Left ventricle myocardium inferior (tissue), 1 donor: Measurements from ENCODE around the gene LNP1. TPM values are rescaled to one million over a fixed set of nuclear protein-coding genes. Genes with fewer than 3 reads are reported as not detected.

Experiments used
- DNase-seq: peaks from one replicate; pipeline ENCODE4 v3.0.0-alpha.2; 2020
- H3K27ac ChIP-seq: fragments of 200-600 bp; replicated peaks from 2 replicates; pipeline ENCODE4 v1.8.0; 2021
- H3K27me3 ChIP-seq: fragments of 200-600 bp; 2 replicates; pipeline ENCODE4 v1.8.0; 2021; ENCODE audit warnings: low read depth
- H3K36me3 ChIP-seq: fragments of 200-600 bp; 2 replicates; pipeline ENCODE4 v1.8.0; 2021
- H3K4me1 ChIP-seq: fragments of 200-600 bp; 2 replicates; pipeline ENCODE4 v1.8.0; 2021
- H3K4me3 ChIP-seq: fragments of 200-600 bp; 2 replicates; pipeline ENCODE4 v1.8.0; 2021; ENCODE audit warnings: mild to moderate bottlenecking, moderate library complexity
- H3K9me3 ChIP-seq: fragments of 200-600 bp; replicated peaks from 2 replicates; pipeline ENCODE4 v1.8.0; 2021
- intact Hi-C: fragments of 100-400 bp; cut with micrococcal nuclease; formaldehyde crosslinking; loops from one replicate; pipeline ENCODE4 v1.11.0; 2022
- total RNA-seq: library from RNA; stranded (reverse); fragmentation: NEBNext Ultra II Directional; extraction: Animal tissue kit (Norgen Biotek cat#: 25700); gene quantifications from one replicate; pipeline ENCODE4 v1.2.1, GENCODE V29; 2021
- TF ChIP-seq, protein P1 (sequence below): fragments of 200-600 bp; IDR thresholded peaks from 2 replicates; pipeline ENCODE4 v1.8.0; 2021; ENCODE audit warnings: antibody characterized with exemption, mild to moderate bottlenecking, borderline replicate concordance
- donor health status: DM: no; HTN: yes; CAD: no; lungs with severe emphysema.

The LNP1 gene
- total RNA-seq, 1 donor from 2014 or later: 4.2 TPM

- H3K27ac ChIP-seq: no peak overlapping the region
- DNase-seq: no peak
- no peaks in the 10 kb centered on the region for H3K4me1 ChIP-seq
- H3K4me3 ChIP-seq: no peak overlapping the region
- peaks cover 14% of the 10 kb centered on the region for H3K9me3 ChIP-seq
- TF ChIP-seq, protein P1, sequence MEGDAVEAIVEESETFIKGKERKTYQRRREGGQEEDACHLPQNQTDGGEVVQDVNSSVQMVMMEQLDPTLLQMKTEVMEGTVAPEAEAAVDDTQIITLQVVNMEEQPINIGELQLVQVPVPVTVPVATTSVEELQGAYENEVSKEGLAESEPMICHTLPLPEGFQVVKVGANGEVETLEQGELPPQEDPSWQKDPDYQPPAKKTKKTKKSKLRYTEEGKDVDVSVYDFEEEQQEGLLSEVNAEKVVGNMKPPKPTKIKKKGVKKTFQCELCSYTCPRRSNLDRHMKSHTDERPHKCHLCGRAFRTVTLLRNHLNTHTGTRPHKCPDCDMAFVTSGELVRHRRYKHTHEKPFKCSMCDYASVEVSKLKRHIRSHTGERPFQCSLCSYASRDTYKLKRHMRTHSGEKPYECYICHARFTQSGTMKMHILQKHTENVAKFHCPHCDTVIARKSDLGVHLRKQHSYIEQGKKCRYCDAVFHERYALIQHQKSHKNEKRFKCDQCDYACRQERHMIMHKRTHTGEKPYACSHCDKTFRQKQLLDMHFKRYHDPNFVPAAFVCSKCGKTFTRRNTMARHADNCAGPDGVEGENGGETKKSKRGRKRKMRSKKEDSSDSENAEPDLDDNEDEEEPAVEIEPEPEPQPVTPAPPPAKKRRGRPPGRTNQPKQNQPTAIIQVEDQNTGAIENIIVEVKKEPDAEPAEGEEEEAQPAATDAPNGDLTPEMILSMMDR: no peak
- H3K27me3 ChIP-seq: no peaks in the 10 kb centered on the region
- intact Hi-C loops: loop anchor here (5.0 kb wide), 1 partner anchor 129 kb away; no protein-coding TSS in a partner anchor
- no peaks in the 10 kb centered on the region for H3K36me3 ChIP-seq
Measured at GRCh38 chr3:100463646-100464155, 62.4 kb downstream of the LNP1 start.

GRCh38 chr3:100465892-100466777 lies 64.8 kb downstream of the LNP1 start:
- intact Hi-C loops: no loop called here
- Histone ChIP-seq H3K36me3 (no peaks in the 10 kb centered on the region), H3K4me1 (no peaks in the 10 kb centered on the region), H3K27me3 (no peaks in the 10 kb centered on the region), H3K27ac (no peak overlapping the region), H3K4me3 (no peak overlapping the region), H3K9me3 (peaks cover 16% of the 10 kb centered on the region)
- no peak for DNase-seq
- TF ChIP-seq, protein P1: no peak

GRCh38 chr3:100467133-100467532 lies 65.8 kb downstream of the LNP1 start:
- Histone ChIP-seq H3K4me3 (no peak overlapping the region), H3K27ac (no peak overlapping the region), H3K36me3 (no peaks in the 10 kb centered on the region), H3K27me3 (no peaks in the 10 kb centered on the region), H3K4me1 (no peaks in the 10 kb centered on the region), H3K9me3 (peaks cover 16% of the 10 kb centered on the region)
- intact Hi-C loops: no loop called here
- no peak for DNase-seq
- TF ChIP-seq, protein P1: no peak

- H3K36me3 ChIP-seq: no peaks in the 10 kb centered on the region
- H3K4me1 ChIP-seq: no peaks in the 10 kb centered on the region
- no peak overlapping the region for H3K4me3 ChIP-seq
- intact Hi-C loops: no loop called here
- H3K27me3 ChIP-seq: no peaks in the 10 kb centered on the region
- TF ChIP-seq, protein P1: no peak
- no peak for DNase-seq
- peaks cover 16% of the 10 kb centered on the region for H3K9me3 ChIP-seq
- H3K27ac ChIP-seq: no peak overlapping the region
Measured at GRCh38 chr3:100468676-100469075, 67.3 kb downstream of the LNP1 start.

GRCh38 chr3:100470951-100471350 lies 69.6 kb downstream of the LNP1 start:
- intact Hi-C loops: no loop called here
- Histone ChIP-seq H3K4me1 (no peaks in the 10 kb centered on the region), H3K9me3 (peaks cover 16% of the 10 kb centered on the region), H3K36me3 (no peaks in the 10 kb centered on the region), H3K27ac (no peak overlapping the region), H3K4me3 (no peak overlapping the region), H3K27me3 (no peaks in the 10 kb centered on the region)
- DNase-seq: no peak
- TF ChIP-seq, protein P1: no peak
